ENCODE data around the gene DYNC1I2. TPM values are rescaled to one million over a fixed set of nuclear protein-coding genes. Genes with fewer than 3 reads are reported as not detected.

DYNC1I2 gene
- polyA plus RNA-seq, 3 donors: 30.8 to 39.1 (median 32.2) TPM

- no peak overlapping the region for H3K4me3 Mint-ChIP-seq
- H3K9me3 Mint-ChIP-seq: peaks cover 0 to 2% (median 0%) of the 10 kb centered on the region in 7 donors
- TF ChIP-seq CTCF (IDR thresholded peaks at IDR 0.05): no peak
- Histone ChIP-seq H3K27me3 (ENCODE audit: control insufficient read depth in 2 of 2, insufficient read depth in 2 of 2, low read length in 2 of 2) (no peaks in the 10 kb centered on the region), H4K20me1 (ENCODE audit: insufficient read depth, low read length) (no peaks in the 10 kb centered on the region), H3K9me3 (replicated peaks in 1 of 2; ENCODE audit: control insufficient read depth in 1 of 2, insufficient read depth in 1 of 2, low read length in 2 of 2) (no peaks in the 10 kb centered on the region), H3K79me2 (ENCODE audit: insufficient read depth, low read length) (no peaks in the 10 kb centered on the region), H3K36me3 (replicated peaks in 1 of 2; ENCODE audit: control insufficient read depth in 1 of 2, insufficient read depth in 2 of 2, low read length in 2 of 2) (peaks cover 49 to 92% of the 10 kb centered on the region in 2 donors), H3K4me1 (ENCODE audit: control insufficient read depth in 1 of 2, insufficient read depth in 2 of 2, low read length in 2 of 2) (no peaks in the 10 kb centered on the region), H3K9ac (ENCODE audit: insufficient read depth, low read length, poor library complexity, severe bottlenecking) (no peak overlapping the region), H3K4me2 (replicated peaks; ENCODE audit: extremely low read depth, low read length, poor library complexity, severe bottlenecking) (no peak overlapping the region), H2AFZ (ENCODE audit: insufficient read depth, low read depth, low read length, poor library complexity, severe bottlenecking) (no peak overlapping the region), H3K27ac (ENCODE audit: low read depth in 1 of 2, low read length in 2 of 2) (no peak overlapping the region), H3K4me3 (replicated peaks in 1 of 3; ENCODE audit: low read depth in 2 of 3, low read length in 3 of 3) (no peak overlapping the region)
- 76% methylated on average over 6 of the region's 11 CpGs for WGBS (ENCODE audit: insufficient coverage)
- no peaks in the 10 kb centered on the region for H3K27me3 Mint-ChIP-seq (ENCODE audit: low read depth in 3 of 3)
- no peaks in the 10 kb centered on the region for H3K4me1 Mint-ChIP-seq
- peaks cover 81 to 86% of the 10 kb centered on the region in 2 donors for H3K36me3 Mint-ChIP-seq
- H3K27ac Mint-ChIP-seq: no peak overlapping the region
- intact Hi-C loops (cut with micrococcal nuclease): no loop called here
- no peak for DNase-seq
These were observed 100.2 kb downstream of the DYNC1I2 start for GRCh38 chr2:171787333-171788072.

GRCh38 chr2:171788316-171788993 lies 101.2 kb downstream of the DYNC1I2 start:
- no peaks in the 10 kb centered on the region for H3K4me1 Mint-ChIP-seq
- intact Hi-C loops (cut with micrococcal nuclease): no loop called here
- WGBS (ENCODE audit: insufficient coverage): 89% methylated on average over 3 of the region's 7 CpGs
- no peak for TF ChIP-seq CTCF (IDR thresholded peaks at IDR 0.05)
- H3K27ac Mint-ChIP-seq: peak overlapping the region in 2 of 7 donors; percentile 2 to 42
- Histone ChIP-seq H2AFZ (ENCODE audit: insufficient read depth, low read depth, low read length, poor library complexity, severe bottlenecking) (no peak overlapping the region), H3K36me3 (replicated peaks in 1 of 2; ENCODE audit: control insufficient read depth in 1 of 2, insufficient read depth in 2 of 2, low read length in 2 of 2) (peaks cover 58 to 92% of the 10 kb centered on the region in 2 donors), H3K27me3 (ENCODE audit: control insufficient read depth in 2 of 2, insufficient read depth in 2 of 2, low read length in 2 of 2) (no peaks in the 10 kb centered on the region), H3K9ac (ENCODE audit: insufficient read depth, low read length, poor library complexity, severe bottlenecking) (no peak overlapping the region), H3K4me2 (replicated peaks; ENCODE audit: extremely low read depth, low read length, poor library complexity, severe bottlenecking) (no peak overlapping the region), H3K4me1 (ENCODE audit: control insufficient read depth in 1 of 2, insufficient read depth in 2 of 2, low read length in 2 of 2) (no peaks in the 10 kb centered on the region), H3K9me3 (replicated peaks in 1 of 2; ENCODE audit: control insufficient read depth in 1 of 2, insufficient read depth in 1 of 2, low read length in 2 of 2) (no peaks in the 10 kb centered on the region), H4K20me1 (ENCODE audit: insufficient read depth, low read length) (no peaks in the 10 kb centered on the region), H3K27ac (ENCODE audit: low read depth in 1 of 2, low read length in 2 of 2) (no peak overlapping the region), H3K4me3 (replicated peaks in 1 of 3; ENCODE audit: low read depth in 2 of 3, low read length in 3 of 3) (no peak overlapping the region), H3K79me2 (ENCODE audit: insufficient read depth, low read length) (no peaks in the 10 kb centered on the region)
- peaks cover 0 to 2% (median 0%) of the 10 kb centered on the region in 7 donors for H3K9me3 Mint-ChIP-seq
- no peak overlapping the region for H3K4me3 Mint-ChIP-seq
- no peak for DNase-seq
- no peaks in the 10 kb centered on the region for H3K27me3 Mint-ChIP-seq (ENCODE audit: low read depth in 3 of 3)
- H3K36me3 Mint-ChIP-seq: peaks cover 82 to 86% of the 10 kb centered on the region in 2 donors

All from CD14-positive monocyte (primary cell).